Measurements from ENCODE around the gene FNDC11. TPM values are rescaled to one million over a fixed set of nuclear protein-coding genes. Genes with fewer than 3 reads are reported as not detected.
A peak's percentile ranks its signal among the peaks of the same experiment; 100 is the strongest.

The FNDC11 gene
- total and polyA plus RNA-seq, 2 of the 13 experiments (the other 11 are each of a cell fraction or from before 2014, with no cell fraction given): 0.07 TPM; not detected in 1

DNA sequence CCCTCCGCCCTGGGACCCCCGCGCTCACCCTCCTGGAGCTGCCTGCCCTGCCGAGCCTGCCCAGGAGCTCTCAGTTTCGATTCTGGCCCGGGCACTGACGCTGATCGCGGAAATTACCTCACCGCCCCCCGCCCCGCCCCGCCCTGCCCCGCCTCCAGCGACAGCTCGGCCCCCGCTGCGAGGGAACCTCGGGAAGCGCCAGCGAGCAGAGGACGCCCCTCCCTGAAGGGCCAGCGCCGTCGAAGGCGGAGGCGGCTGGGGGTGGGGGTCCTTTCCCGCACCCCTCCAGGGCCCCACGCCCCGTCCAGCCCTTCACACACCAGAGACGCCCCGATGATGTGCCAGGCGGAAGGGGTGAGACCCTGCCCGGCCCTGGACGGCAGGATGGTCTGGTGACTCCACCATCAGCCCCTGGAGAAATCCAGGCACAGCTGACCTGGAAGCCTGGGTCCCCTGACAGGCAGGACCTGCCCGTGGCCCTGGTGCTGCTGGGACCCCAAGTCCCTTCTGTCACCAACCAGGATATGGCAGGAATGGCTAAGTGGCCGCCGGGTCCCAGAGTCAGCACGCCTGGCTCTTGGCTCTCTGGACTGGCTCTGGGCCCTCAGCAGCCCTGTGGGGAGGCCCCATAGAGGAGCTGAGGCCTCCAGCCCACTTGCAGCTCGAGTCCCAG, 20.3 kb downstream of the FNDC11 start, which contains the start of gene HELZ2 (continued):
- TF ChIP-seq EED (CRISPR knock-in tag; IDR thresholded peaks at IDR 0.05) (no peak), JARID2 (CRISPR knock-in tag; IDR thresholded peaks at IDR 0.05; ENCODE audit: insufficient replicate concordance) (peak; percentile 54), SMC3 (IDR thresholded peaks at IDR 0.05; ENCODE audit: low read length) (no peak), NFATC3 (CRISPR knock-in tag; IDR thresholded peaks at IDR 0.05) (no peak), JDP2 (CRISPR knock-in tag; IDR thresholded peaks at IDR 0.05; ENCODE audit: borderline replicate concordance) (no peak), NFE2L1 (CRISPR knock-in tag; IDR thresholded peaks at IDR 0.05; ENCODE audit: borderline replicate concordance) (no peak), ZFP90 (CRISPR knock-in tag; IDR thresholded peaks at IDR 0.05; ENCODE audit: borderline replicate concordance) (peak; percentile 81), FIP1L1 (IDR thresholded peaks at IDR 0.05; ENCODE audit: borderline replicate concordance, insufficient read depth, low read depth, low read length) (no peak), ZNF138 (CRISPR knock-in tag; IDR thresholded peaks at IDR 0.05; ENCODE audit: low read depth) (no peak), TBX3 (IDR thresholded peaks at IDR 0.05; ENCODE audit: borderline replicate concordance) (no peak), ELF3 (CRISPR knock-in tag; IDR thresholded peaks at IDR 0.05) (0 out of 2 replicates have a peak, but pooled peaks have one; percentile 46), IRX3 (CRISPR knock-in tag; IDR thresholded peaks at IDR 0.05; ENCODE audit: borderline replicate concordance, low read depth) (no peak)
- TF ChIP-seq, protein P1, sequence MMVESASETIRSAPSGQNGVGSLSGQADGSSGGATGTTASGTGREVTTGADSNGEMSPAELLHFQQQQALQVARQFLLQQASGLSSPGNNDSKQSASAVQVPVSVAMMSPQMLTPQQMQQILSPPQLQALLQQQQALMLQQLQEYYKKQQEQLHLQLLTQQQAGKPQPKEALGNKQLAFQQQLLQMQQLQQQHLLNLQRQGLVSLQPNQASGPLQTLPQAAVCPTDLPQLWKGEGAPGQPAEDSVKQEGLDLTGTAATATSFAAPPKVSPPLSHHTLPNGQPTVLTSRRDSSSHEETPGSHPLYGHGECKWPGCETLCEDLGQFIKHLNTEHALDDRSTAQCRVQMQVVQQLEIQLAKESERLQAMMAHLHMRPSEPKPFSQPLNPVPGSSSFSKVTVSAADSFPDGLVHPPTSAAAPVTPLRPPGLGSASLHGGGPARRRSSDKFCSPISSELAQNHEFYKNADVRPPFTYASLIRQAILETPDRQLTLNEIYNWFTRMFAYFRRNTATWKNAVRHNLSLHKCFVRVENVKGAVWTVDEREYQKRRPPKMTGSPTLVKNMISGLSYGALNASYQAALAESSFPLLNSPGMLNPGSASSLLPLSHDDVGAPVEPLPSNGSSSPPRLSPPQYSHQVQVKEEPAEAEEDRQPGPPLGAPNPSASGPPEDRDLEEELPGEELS (CRISPR knock-in tag; IDR thresholded peaks at IDR 0.05): peak; percentile 52; the same call in 1 of the 2 replicates
- TF ChIP-seq, protein P2, sequence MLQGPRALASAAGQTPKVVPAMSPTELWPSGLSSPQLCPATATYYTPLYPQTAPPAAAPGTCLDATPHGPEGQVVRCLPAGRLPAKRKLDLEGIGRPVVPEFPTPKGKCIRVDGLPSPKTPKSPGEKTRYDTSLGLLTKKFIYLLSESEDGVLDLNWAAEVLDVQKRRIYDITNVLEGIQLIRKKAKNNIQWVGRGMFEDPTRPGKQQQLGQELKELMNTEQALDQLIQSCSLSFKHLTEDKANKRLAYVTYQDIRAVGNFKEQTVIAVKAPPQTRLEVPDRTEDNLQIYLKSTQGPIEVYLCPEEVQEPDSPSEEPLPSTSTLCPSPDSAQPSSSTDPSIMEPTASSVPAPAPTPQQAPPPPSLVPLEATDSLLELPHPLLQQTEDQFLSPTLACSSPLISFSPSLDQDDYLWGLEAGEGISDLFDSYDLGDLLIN (CRISPR knock-in tag; IDR thresholded peaks at IDR 0.05; ENCODE audit: borderline replicate concordance): no peak
- TF ChIP-seq, protein P3, sequence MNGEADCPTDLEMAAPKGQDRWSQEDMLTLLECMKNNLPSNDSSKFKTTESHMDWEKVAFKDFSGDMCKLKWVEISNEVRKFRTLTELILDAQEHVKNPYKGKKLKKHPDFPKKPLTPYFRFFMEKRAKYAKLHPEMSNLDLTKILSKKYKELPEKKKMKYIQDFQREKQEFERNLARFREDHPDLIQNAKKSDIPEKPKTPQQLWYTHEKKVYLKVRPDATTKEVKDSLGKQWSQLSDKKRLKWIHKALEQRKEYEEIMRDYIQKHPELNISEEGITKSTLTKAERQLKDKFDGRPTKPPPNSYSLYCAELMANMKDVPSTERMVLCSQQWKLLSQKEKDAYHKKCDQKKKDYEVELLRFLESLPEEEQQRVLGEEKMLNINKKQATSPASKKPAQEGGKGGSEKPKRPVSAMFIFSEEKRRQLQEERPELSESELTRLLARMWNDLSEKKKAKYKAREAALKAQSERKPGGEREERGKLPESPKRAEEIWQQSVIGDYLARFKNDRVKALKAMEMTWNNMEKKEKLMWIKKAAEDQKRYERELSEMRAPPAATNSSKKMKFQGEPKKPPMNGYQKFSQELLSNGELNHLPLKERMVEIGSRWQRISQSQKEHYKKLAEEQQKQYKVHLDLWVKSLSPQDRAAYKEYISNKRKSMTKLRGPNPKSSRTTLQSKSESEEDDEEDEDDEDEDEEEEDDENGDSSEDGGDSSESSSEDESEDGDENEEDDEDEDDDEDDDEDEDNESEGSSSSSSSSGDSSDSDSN (CRISPR knock-in tag; IDR thresholded peaks at IDR 0.05): peak; percentile 59
- TF ChIP-seq, protein P4, sequence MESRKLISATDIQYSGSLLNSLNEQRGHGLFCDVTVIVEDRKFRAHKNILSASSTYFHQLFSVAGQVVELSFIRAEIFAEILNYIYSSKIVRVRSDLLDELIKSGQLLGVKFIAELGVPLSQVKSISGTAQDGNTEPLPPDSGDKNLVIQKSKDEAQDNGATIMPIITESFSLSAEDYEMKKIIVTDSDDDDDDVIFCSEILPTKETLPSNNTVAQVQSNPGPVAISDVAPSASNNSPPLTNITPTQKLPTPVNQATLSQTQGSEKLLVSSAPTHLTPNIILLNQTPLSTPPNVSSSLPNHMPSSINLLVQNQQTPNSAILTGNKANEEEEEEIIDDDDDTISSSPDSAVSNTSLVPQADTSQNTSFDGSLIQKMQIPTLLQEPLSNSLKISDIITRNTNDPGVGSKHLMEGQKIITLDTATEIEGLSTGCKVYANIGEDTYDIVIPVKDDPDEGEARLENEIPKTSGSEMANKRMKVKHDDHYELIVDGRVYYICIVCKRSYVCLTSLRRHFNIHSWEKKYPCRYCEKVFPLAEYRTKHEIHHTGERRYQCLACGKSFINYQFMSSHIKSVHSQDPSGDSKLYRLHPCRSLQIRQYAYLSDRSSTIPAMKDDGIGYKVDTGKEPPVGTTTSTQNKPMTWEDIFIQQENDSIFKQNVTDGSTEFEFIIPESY (CRISPR knock-in tag; IDR thresholded peaks at IDR 0.05): no peak
- TF ChIP-seq, protein P5, sequence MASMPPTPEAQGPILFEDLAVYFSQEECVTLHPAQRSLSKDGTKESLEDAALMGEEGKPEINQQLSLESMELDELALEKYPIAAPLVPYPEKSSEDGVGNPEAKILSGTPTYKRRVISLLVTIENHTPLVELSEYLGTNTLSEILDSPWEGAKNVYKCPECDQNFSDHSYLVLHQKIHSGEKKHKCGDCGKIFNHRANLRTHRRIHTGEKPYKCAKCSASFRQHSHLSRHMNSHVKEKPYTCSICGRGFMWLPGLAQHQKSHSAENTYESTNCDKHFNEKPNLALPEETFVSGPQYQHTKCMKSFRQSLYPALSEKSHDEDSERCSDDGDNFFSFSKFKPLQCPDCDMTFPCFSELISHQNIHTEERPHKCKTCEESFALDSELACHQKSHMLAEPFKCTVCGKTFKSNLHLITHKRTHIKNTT (CRISPR knock-in tag; IDR thresholded peaks at IDR 0.05): no peak

All from HepG2 (cell line).